ENCODE results near the gene SERHL2.

DNA sequence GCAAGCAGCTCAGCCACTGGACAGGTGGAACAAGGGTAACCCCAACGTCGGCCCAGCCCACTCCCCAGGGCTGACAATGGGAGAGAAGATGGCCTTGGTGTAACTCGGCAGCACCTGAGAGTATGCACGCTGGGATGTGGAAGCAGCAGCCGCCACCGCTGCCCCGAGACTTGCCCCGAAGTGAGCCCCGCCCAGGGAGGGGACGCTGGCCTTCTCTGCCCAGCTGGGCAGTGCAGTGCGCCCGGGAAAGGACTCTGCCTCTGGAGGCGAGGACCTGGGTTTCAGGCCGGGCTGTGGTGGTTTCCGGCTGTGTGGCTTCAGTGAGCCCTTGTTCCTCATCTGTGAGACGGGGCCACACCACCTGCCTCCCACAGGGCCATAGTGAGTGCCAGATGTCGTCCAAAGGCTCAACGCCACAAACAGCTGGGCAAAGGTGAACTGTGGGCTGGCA is 69.6 kb downstream of the SERHL2 start:
- TF ChIP-seq CTCF (IDR thresholded peaks at IDR 0.05; ENCODE audit: insufficient read depth, low read length, poor library complexity, severe bottlenecking) (no peak), EZH2phosphoT487 (conservative IDR thresholded peaks at IDR 0.05; ENCODE audit: low read length) (no peak)

All from SU-DHL-6 (cell line).